GM12878 (cell line): ENCODE measurements around the gene GNAT3. TPM values are rescaled to one million over a fixed set of nuclear protein-coding genes. Genes with fewer than 3 reads are reported as not detected.

Experiments used
- ATAC-seq: fragments of 200-7000 bp; cut with Tn5 transposase; 3 replicates; pipeline ENCODE4 v1.9.1; 2020; ENCODE audit warnings: mild to moderate bottlenecking, moderate library complexity
- BruUV-seq: library from RNA; stranded (reverse); fragments of 400-500 nt; replicated peaks from 2 replicates; lab custom pipeline; 2021; lab: Mats Ljungman, UMichigan
- CTCF ChIA-PET: fragments of 300-600 bp; sonication (Branson Sonifier 250); formaldehyde crosslinking; extraction: SDS; loops from one replicate; lab custom pipeline; 2021; ENCODE audit warnings: inconsistent platforms; lab: Yijun Ruan, JAX
- POLR2A ChIA-PET: fragments of 350-600 bp; formaldehyde crosslinking; extraction: SDS; loops from one replicate; lab custom pipeline; 2021; ENCODE audit warnings: inconsistent platforms; lab: Charles Lee
- RAD21 ChIA-PET: fragments of 300-600 bp; sonication (Branson Sonifier 250); formaldehyde crosslinking; loops from one replicate; lab custom pipeline; 2023; ENCODE audit warnings: antibody characterized with exemption; ENCODE audit not compliant: unreplicated experiment; lab: Charles Lee
- SMC1A ChIA-PET: fragments of 300-600 bp; sonication (Branson Sonifier 250); formaldehyde crosslinking; loops from one replicate; lab custom pipeline; 2023; ENCODE audit not compliant: unreplicated experiment, uncharacterized antibody; lab: Charles Lee
- DNase-seq: peaks from one replicate; pipeline ENCODE4 v3.0.0-alpha.2; 2011; ENCODE audit warnings: low read depth, low spot score
- FAIRE-seq: peaks from 3 replicates; lab custom pipeline; 2011; peaks lifted over from hg19 to GRCh38; lab: Jason Lieb, UNC
- H2AFZ ChIP-seq: 2 replicates; pipeline ENCODE4 v1.6.0; 2011; ENCODE audit warnings: low read depth, low read length, control low read depth; ENCODE audit not compliant: control insufficient read depth
- H3K27ac ChIP-seq: 2 replicates; pipeline ENCODE4 v1.5.1; 2011; ENCODE audit warnings: control low read depth; ENCODE audit not compliant: control insufficient read depth, insufficient read depth
- H3K27me3 ChIP-seq, 2 experiments: replicated peaks in 1 of 2; 2 replicates each; pipeline versions ENCODE4 v1.6.0 to v1.6.1; 2011; ENCODE audit warnings: low read length in 1 of 2; ENCODE audit not compliant: control insufficient read depth in 2 of 2, insufficient read depth in 2 of 2
- H3K36me3 ChIP-seq, 2 experiments: 2 replicates each; pipeline ENCODE4 v1.5.1; 2011; ENCODE audit warnings: low read length in 1 of 2; ENCODE audit not compliant: control insufficient read depth in 2 of 2, insufficient read depth in 2 of 2
- H3K4me1 ChIP-seq: 2 replicates; pipeline ENCODE4 v1.6.1; 2011; ENCODE audit warnings: mild to moderate bottlenecking, low read length, moderate library complexity, mixed read lengths; ENCODE audit not compliant: control insufficient read depth, insufficient read depth
- H3K4me2 ChIP-seq: 2 replicates; pipeline ENCODE4 v1.6.0; 2011; ENCODE audit warnings: control low read depth; ENCODE audit not compliant: control insufficient read depth, insufficient read depth
- H3K4me3 ChIP-seq: fragments of 200-600 bp; sonication (generic); 2 replicates; pipeline ENCODE4 v1.5.1; 2016
- H3K79me2 ChIP-seq: 2 replicates; pipeline ENCODE4 v1.6.0; 2011; ENCODE audit warnings: low read length; ENCODE audit not compliant: control insufficient read depth, insufficient read depth
- H3K9ac ChIP-seq: 2 replicates; pipeline ENCODE4 v1.8.0; 2011; ENCODE audit warnings: low read length, control low read depth, mixed read lengths; ENCODE audit not compliant: control insufficient read depth, insufficient read depth
- H3K9me3 ChIP-seq: replicated peaks from 3 replicates; pipeline ENCODE4 v1.5.1; 2011; ENCODE audit warnings: mild to moderate bottlenecking, low read length; ENCODE audit not compliant: control insufficient read depth, insufficient read depth
- H4K20me1 ChIP-seq: 2 replicates; pipeline ENCODE4 v1.6.0; 2011; ENCODE audit not compliant: control insufficient read depth, insufficient read depth
- ASH2L ChIP-seq: fragments of 300-600, 200-600 bp; sonication (generic); IDR thresholded peaks from 2 replicates; pipeline ENCODE4 v1.6.1; 2017; ENCODE audit warnings: low read depth, mild to moderate bottlenecking, borderline replicate concordance
- HDGF ChIP-seq: fragments of 450-650 bp; IDR thresholded peaks from 2 replicates; pipeline ENCODE4 v1.6.1; 2016; ENCODE audit warnings: antibody characterized with exemption
- MEF2A ChIP-seq: IDR thresholded peaks from 2 replicates; pipeline ENCODE4 v1.6.1; 2011; ENCODE audit warnings: low read depth, mild to moderate bottlenecking, low read length, moderate library complexity; ENCODE audit not compliant: insufficient read depth
- MTA2 ChIP-seq: fragments of 450-650 bp; IDR thresholded peaks from 2 replicates; pipeline ENCODE4 v1.6.1; 2016; ENCODE audit warnings: low read depth, mild to moderate bottlenecking, moderate library complexity
- WGBS: methylation state at CpG from one replicate; pipeline ENCODE4 v1.1.6; 2016; ENCODE audit warnings: low lambda C conversion rate; ENCODE audit not compliant: insufficient replicate concordance, insufficient coverage; ENCODE audit errors: missing lambda C conversion rate; 5-methylcytosine and 5-hydroxymethylcytosine counted together
- in situ Hi-C: fragments of 300-500 bp; cut with MboI; formaldehyde crosslinking; loops from 9 replicates; pipeline ENCODE4 v1.14.3; 2018; ENCODE audit warnings: mixed read lengths
- intact Hi-C: fragments of 100-400 bp; cut with micrococcal nuclease; formaldehyde crosslinking; loops from one replicate; pipeline ENCODE4 v1.14.2; 2022; ENCODE audit not compliant: unreplicated experiment
- polyA plus RNA-seq, 11 experiments: library from polyadenylated mRNA; depleted of rRNA in 4 of 11; unstranded in 6 of 11; stranded (reverse) in 5 of 11; fragments of >200 nt; fragmentation: Nextera tagmentation in 4 of 11; fragmentation: Illumina TruSeq in 1 of 11; extraction: Ambion mirVana in 4 of 11; extraction: Trizol in 1 of 11; gene quantifications; 1 replicate in 1 of 11; 2 replicates in 10 of 11; pipeline versions ENCODE4 v1.2.1 to v1.2.3, GENCODE V29; 2011 to 2016; ENCODE audit warnings: inconsistent platforms in 2 of 11, missing spikeins in 2 of 11, low read depth in 1 of 11
- total RNA-seq, 4 experiments: library from RNA; depleted of rRNA in 3 of 4; stranded (reverse); fragments of >200 nt in 3 of 4; fragmentation: Illumina TruSeq in 1 of 4; extraction: Trizol in 1 of 4; gene quantifications; 2 replicates each; pipeline versions ENCODE4 v1.2.1 to v1.2.3, GENCODE V29; 2013 to 2021
- TF ChIP-seq, protein P1 (sequence below): fragments of 450-650 bp; IDR thresholded peaks from 2 replicates; pipeline ENCODE4 v1.6.1; 2018; ENCODE audit warnings: borderline replicate concordance, mild to moderate bottlenecking; ENCODE audit not compliant: partially characterized antibody

The GNAT3 gene
- total and polyA plus RNA-seq, 10 of the 15 experiments (the other 5 are each of a cell fraction or from before 2014, with no cell fraction given): 1.7 to 8.3 (median 5.8) TPM; not detected in 1

DNA sequence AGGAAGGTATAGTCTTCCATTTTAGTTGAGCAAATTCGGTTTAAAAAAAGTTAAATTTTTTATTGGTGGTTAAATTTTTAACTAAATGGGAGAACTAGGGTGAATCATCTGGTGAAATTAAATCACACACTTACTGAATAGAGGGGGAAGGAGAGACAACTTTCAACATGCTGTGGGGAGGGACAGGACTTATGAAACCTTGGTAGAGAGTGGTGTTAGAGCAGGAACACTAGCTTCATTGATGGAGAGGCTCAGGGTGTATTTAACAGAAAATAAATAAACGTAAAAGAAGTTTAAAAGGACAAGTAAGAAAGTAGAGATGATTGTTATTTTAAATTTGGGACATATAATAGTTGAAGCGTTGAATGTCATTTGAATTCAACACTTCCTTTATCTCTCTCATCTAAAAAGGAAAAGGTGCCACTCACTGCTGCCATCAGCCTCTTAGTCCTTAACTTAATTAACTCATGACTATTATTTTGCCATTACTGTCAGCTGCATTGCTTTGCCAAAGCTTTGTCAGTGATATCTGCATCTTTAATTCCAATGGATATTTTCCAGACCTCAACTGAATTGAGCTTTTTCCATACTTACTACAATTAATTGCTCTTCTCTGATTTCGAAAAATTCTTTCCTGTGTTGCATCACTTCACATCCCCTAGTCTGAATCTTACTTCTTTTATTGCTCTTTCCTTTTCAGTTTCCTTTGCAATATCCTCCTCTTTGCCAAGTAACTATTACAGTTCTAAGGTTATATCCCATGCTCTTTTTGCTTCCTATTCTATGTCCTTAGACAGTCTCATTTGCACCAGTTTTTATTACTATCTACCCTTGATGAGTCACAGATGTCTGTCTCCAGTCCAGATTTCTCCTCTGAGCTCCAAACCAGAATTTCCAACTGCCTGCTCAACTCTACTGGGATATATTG, 71.7 kb downstream of the GNAT3 start:
- ATAC-seq: no peak
- Histone ChIP-seq H3K79me2 (no peaks in the 10 kb centered on the region), H3K4me3 (no peak overlapping the region), H3K9ac (no peak overlapping the region), H3K9me3 (no peaks in the 10 kb centered on the region), H2AFZ (no peak overlapping the region), H3K27me3 (no peaks in the 10 kb centered on the region), H3K36me3 (no peaks in the 10 kb centered on the region), H4K20me1 (no peaks in the 10 kb centered on the region), H3K27ac (no peak overlapping the region), H3K4me2 (no peak overlapping the region), H3K4me1 (no peaks in the 10 kb centered on the region)
- TF ChIP-seq, protein P1, sequence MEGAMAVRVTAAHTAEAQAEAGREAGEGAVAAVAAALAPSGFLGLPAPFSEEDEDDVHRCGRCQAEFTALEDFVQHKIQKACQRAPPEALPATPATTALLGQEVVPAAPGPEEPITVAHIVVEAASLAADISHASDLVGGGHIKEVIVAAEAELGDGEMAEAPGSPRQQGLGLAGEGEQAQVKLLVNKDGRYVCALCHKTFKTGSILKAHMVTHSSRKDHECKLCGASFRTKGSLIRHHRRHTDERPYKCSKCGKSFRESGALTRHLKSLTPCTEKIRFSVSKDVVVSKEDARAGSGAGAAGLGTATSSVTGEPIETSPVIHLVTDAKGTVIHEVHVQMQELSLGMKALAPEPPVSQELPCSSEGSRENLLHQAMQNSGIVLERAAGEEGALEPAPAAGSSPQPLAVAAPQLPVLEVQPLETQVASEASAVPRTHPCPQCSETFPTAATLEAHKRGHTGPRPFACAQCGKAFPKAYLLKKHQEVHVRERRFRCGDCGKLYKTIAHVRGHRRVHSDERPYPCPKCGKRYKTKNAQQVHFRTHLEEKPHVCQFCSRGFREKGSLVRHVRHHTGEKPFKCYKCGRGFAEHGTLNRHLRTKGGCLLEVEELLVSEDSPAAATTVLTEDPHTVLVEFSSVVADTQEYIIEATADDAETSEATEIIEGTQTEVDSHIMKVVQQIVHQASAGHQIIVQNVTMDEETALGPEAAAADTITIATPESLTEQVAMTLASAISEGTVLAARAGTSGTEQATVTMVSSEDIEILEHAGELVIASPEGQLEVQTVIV: no peak
- TF ChIP-seq HDGF (no peak), MTA2 (no peak), ASH2L (no peak), MEF2A (no peak)
- WGBS: 21% methylated on average over 4 of the region's 4 CpGs
- CTCF ChIA-PET: no interaction called here
- intact Hi-C loops (no loop called here), in situ Hi-C loops (no loop called here)
- SMC1A ChIA-PET: no interaction called here
- RAD21 ChIA-PET: no interaction called here
- no peak for DNase-seq
- FAIRE-seq: no peak
- no TSS peak for BruUV-seq
- POLR2A ChIA-PET: no interaction called here
